Measurements from ENCODE around the gene CIB4.

Gene CIB4

GRCh38 chr2:26635401-26635800 lies 5.8 kb downstream of the CIB4 start:
- Mint-ChIP-seq H3K4me3 (no peak overlapping the region), H3K9me3 (no peaks in the 10 kb centered on the region), H3K27ac (no peak overlapping the region), H3K27me3 (peaks cover 2% of the 10 kb centered on the region), H3K4me1 (no peaks in the 10 kb centered on the region), H3K36me3 (no peaks in the 10 kb centered on the region)

- Mint-ChIP-seq H3K4me1 (no peaks in the 10 kb centered on the region), H3K4me3 (no peak overlapping the region), H3K27me3 (peaks cover 2% of the 10 kb centered on the region), H3K9me3 (no peaks in the 10 kb centered on the region), H3K36me3 (no peaks in the 10 kb centered on the region), H3K27ac (no peak overlapping the region)
These were observed 6.4 kb downstream of the CIB4 start for GRCh38 chr2:26634636-26635230.

GRCh38 chr2:26633993-26634595 lies 7.1 kb downstream of the CIB4 start:
- no peaks in the 10 kb centered on the region for H3K4me1 Mint-ChIP-seq

GRCh38 chr2:26633351-26633945 lies 7.7 kb downstream of the CIB4 start:
- Mint-ChIP-seq H3K27ac (no peak overlapping the region), H3K4me3 (no peak overlapping the region), H3K36me3 (no peaks in the 10 kb centered on the region), H3K27me3 (peaks cover 2% of the 10 kb centered on the region), H3K9me3 (no peaks in the 10 kb centered on the region), H3K4me1 (no peaks in the 10 kb centered on the region)

More at GRCh38 chr2:26633993-26634595, 7.1 kb downstream of the CIB4 start:
- H3K36me3 Mint-ChIP-seq: no peaks in the 10 kb centered on the region
- H3K27me3 Mint-ChIP-seq: peaks cover 2% of the 10 kb centered on the region
- no peak overlapping the region for H3K27ac Mint-ChIP-seq
- no peaks in the 10 kb centered on the region for H3K9me3 Mint-ChIP-seq
- H3K4me3 Mint-ChIP-seq: no peak overlapping the region

- Mint-ChIP-seq H3K27ac (no peak overlapping the region), H3K4me3 (no peak overlapping the region), H3K4me1 (no peaks in the 10 kb centered on the region), H3K27me3 (peaks cover 2% of the 10 kb centered on the region), H3K36me3 (no peaks in the 10 kb centered on the region), H3K9me3 (no peaks in the 10 kb centered on the region)
These were observed 8.5 kb downstream of the CIB4 start for GRCh38 chr2:26632624-26633185.

GRCh38 chr2:26631401-26632170 lies 9.6 kb downstream of the CIB4 start:
- Mint-ChIP-seq H3K4me3 (no peak overlapping the region), H3K27ac (no peak overlapping the region), H3K36me3 (no peaks in the 10 kb centered on the region), H3K4me1 (no peaks in the 10 kb centered on the region), H3K9me3 (no peaks in the 10 kb centered on the region), H3K27me3 (peaks cover 2% of the 10 kb centered on the region)

GRCh38 chr2:26630669-26631360 lies 10.4 kb downstream of the CIB4 start:
- peaks cover 2% of the 10 kb centered on the region for H3K27me3 Mint-ChIP-seq
- H3K4me3 Mint-ChIP-seq: no peak overlapping the region
- no peaks in the 10 kb centered on the region for H3K36me3 Mint-ChIP-seq
- H3K9me3 Mint-ChIP-seq: no peaks in the 10 kb centered on the region
- H3K4me1 Mint-ChIP-seq: no peaks in the 10 kb centered on the region
- no peak overlapping the region for H3K27ac Mint-ChIP-seq

GRCh38 chr2:26630235-26630634 lies 10.9 kb downstream of the CIB4 start:
- no peak overlapping the region for H3K27ac Mint-ChIP-seq
- H3K4me1 Mint-ChIP-seq: no peaks in the 10 kb centered on the region
- H3K36me3 Mint-ChIP-seq: no peaks in the 10 kb centered on the region
- H3K4me3 Mint-ChIP-seq: no peak overlapping the region
- no peaks in the 10 kb centered on the region for H3K9me3 Mint-ChIP-seq
- peaks cover 2% of the 10 kb centered on the region for H3K27me3 Mint-ChIP-seq

GRCh38 chr2:26629751-26630150 lies 11.4 kb downstream of the CIB4 start:
- no peak overlapping the region for H3K27ac Mint-ChIP-seq
- H3K9me3 Mint-ChIP-seq: no peaks in the 10 kb centered on the region
- H3K4me1 Mint-ChIP-seq: no peaks in the 10 kb centered on the region
- no peaks in the 10 kb centered on the region for H3K36me3 Mint-ChIP-seq
- H3K4me3 Mint-ChIP-seq: no peak overlapping the region
- H3K27me3 Mint-ChIP-seq: peaks cover 2% of the 10 kb centered on the region

GRCh38 chr2:26629346-26629630 lies 11.9 kb downstream of the CIB4 start:
- H3K27ac Mint-ChIP-seq: no peak overlapping the region
- H3K4me3 Mint-ChIP-seq: no peak overlapping the region
- H3K36me3 Mint-ChIP-seq: no peaks in the 10 kb centered on the region
- no peaks in the 10 kb centered on the region for H3K4me1 Mint-ChIP-seq
- H3K9me3 Mint-ChIP-seq: no peaks in the 10 kb centered on the region
- peaks cover 2% of the 10 kb centered on the region for H3K27me3 Mint-ChIP-seq

- peaks cover 2% of the 10 kb centered on the region for H3K27me3 Mint-ChIP-seq
- no peak overlapping the region for H3K27ac Mint-ChIP-seq
- H3K4me3 Mint-ChIP-seq: no peak overlapping the region
- no peaks in the 10 kb centered on the region for H3K9me3 Mint-ChIP-seq
- H3K4me1 Mint-ChIP-seq: no peaks in the 10 kb centered on the region
- no peaks in the 10 kb centered on the region for H3K36me3 Mint-ChIP-seq
These were observed 12.4 kb downstream of the CIB4 start for GRCh38 chr2:26628561-26629345.

- Mint-ChIP-seq H3K4me3 (no peak overlapping the region), H3K36me3 (no peaks in the 10 kb centered on the region), H3K27ac (no peak overlapping the region), H3K27me3 (peaks cover 2% of the 10 kb centered on the region), H3K4me1 (no peaks in the 10 kb centered on the region), H3K9me3 (no peaks in the 10 kb centered on the region)
These were observed 13.6 kb downstream of the CIB4 start for GRCh38 chr2:26627350-26628105.

- no peak overlapping the region for H3K4me3 Mint-ChIP-seq
- H3K4me1 Mint-ChIP-seq: no peaks in the 10 kb centered on the region
- H3K36me3 Mint-ChIP-seq: no peaks in the 10 kb centered on the region
- no peaks in the 10 kb centered on the region for H3K27me3 Mint-ChIP-seq
- H3K9me3 Mint-ChIP-seq: no peaks in the 10 kb centered on the region
- no peak overlapping the region for H3K27ac Mint-ChIP-seq
These were observed 14.6 kb downstream of the CIB4 start for GRCh38 chr2:26626606-26627005.

All from activated naive CD4-positive, alpha-beta T cell treated with anti-CD3 and anti-CD28 coated beads, Interleukin-2, amount 50 U/mL, for 24 hours (primary cell).